SU-DHL-6 (cell line): ENCODE measurements around the gene PIK3CA.
"Not testable (repeated sequence)": the region's sequence is repeated elsewhere in the genome, so short reads cannot be mapped to it uniquely, and the experiment has no call there.

Experiments used
- H2AFZ ChIP-seq: fragments of 200-600 bp; sonication (generic); 2 replicates; pipeline ENCODE4 v1.6.1; 2014; ENCODE audit warnings: low read depth, mild to moderate bottlenecking, moderate library complexity, mixed read lengths, antibody characterized with exemption, low read length; ENCODE audit not compliant: severe bottlenecking
- H3F3A ChIP-seq: fragments of 200-600 bp; shearing (Covaris generic); 2 replicates; pipeline ENCODE4 v1.6.0; 2016; ENCODE audit warnings: antibody characterized with exemption, mild to moderate bottlenecking; ENCODE audit not compliant: insufficient read depth
- H3K27ac ChIP-seq: fragments of 200-600 bp; sonication (generic); 2 replicates; pipeline ENCODE4 v1.5.1; 2016; ENCODE audit warnings: low read depth, mild to moderate bottlenecking, low read length, moderate library complexity, mixed read lengths
- H3K27me3 ChIP-seq: fragments of 200-600 bp; sonication (generic), shearing (Covaris generic); 2 replicates; pipeline ENCODE4 v1.6.0; 2014; ENCODE audit warnings: mild to moderate bottlenecking, low read length
- H3K36me3 ChIP-seq: fragments of 200-600 bp; sonication (generic); 2 replicates; pipeline ENCODE4 v1.6.1; 2014; ENCODE audit warnings: mild to moderate bottlenecking, low read length, mixed read lengths
- H3K4me2 ChIP-seq: fragments of 300-600, 200-600 bp; shearing (Covaris generic), sonication (generic); 2 replicates; pipeline ENCODE4 v1.6.0; 2014; ENCODE audit warnings: low read length, low read depth, mild to moderate bottlenecking; ENCODE audit not compliant: poor library complexity, severe bottlenecking
- H3K4me3 ChIP-seq: fragments of 200-600 bp; sonication (generic); 2 replicates; pipeline ENCODE4 v1.5.1; 2014; ENCODE audit warnings: antibody characterized with exemption, low read length, mild to moderate bottlenecking, mixed read lengths; ENCODE audit not compliant: insufficient read depth, poor library complexity, severe bottlenecking
- H3K79me2 ChIP-seq: fragments of 200-600 bp; sonication (generic); 2 replicates; pipeline ENCODE4 v1.6.1; 2014; ENCODE audit warnings: mild to moderate bottlenecking, low read length, moderate library complexity; ENCODE audit not compliant: insufficient read depth
- H3K9ac ChIP-seq: fragments of 200-600 bp; sonication (generic); 2 replicates; pipeline ENCODE4 v1.7.0; 2014; ENCODE audit warnings: mild to moderate bottlenecking, low read length
- H3K9me2 ChIP-seq: fragments of 200-600 bp; sonication (generic); replicated peaks from 2 replicates; pipeline ENCODE4 v1.6.1; 2014; ENCODE audit warnings: low read length; ENCODE audit not compliant: insufficient read depth
- H3K9me3 ChIP-seq: fragments of 200-600 bp; sonication (generic); 2 replicates; pipeline ENCODE4 v1.6.1; 2014; ENCODE audit warnings: low read length, mixed read lengths; ENCODE audit not compliant: insufficient read depth
- H4K20me1 ChIP-seq: fragments of 200-600 bp; sonication (generic); 2 replicates; pipeline ENCODE4 v1.6.1; 2014; ENCODE audit warnings: low read depth, mild to moderate bottlenecking, antibody characterized with exemption, low read length, moderate library complexity, mixed read lengths
- EZH2phosphoT487 ChIP-seq: fragments of 200-600 bp; sonication (generic), shearing (Covaris generic); conservative IDR thresholded peaks from 2 replicates; pipeline ENCODE4 v1.6.1; 2018; ENCODE audit warnings: mild to moderate bottlenecking, antibody characterized with exemption, low read length, moderate library complexity, mixed read lengths
- TF ChIP-seq, protein P1 (sequence below): fragments of 200-600 bp; sonication (generic); IDR thresholded peaks from one replicate; pipeline ENCODE4 v1.5.1; 2017; ENCODE audit warnings: antibody characterized with exemption, mild to moderate bottlenecking, low read length, moderate library complexity; ENCODE audit not compliant: insufficient read depth, poor library complexity, severe bottlenecking

PIK3CA gene

DNA sequence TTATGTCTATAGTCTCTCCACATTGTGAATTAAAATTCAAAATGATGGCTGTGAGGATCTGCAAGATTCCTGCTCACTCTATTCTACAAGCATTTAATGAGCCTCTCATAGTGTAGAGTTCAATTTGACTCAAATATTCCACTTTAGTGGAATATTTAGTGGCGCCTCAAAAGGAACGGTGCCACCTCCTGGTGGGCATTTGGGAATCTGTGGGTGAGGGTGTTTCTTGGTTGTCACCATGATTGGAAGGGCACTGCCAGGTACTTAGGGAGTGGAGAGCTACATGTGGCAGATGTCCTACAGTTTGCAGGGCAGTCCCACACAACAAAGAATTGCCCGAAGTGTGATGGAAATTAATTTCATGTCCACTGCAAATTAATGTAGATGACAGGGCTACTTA is 124.2 kb downstream of the PIK3CA start:
- Histone ChIP-seq H3K27me3 (no peaks in the 10 kb centered on the region), H3K36me3 (no peaks in the 10 kb centered on the region), H3K4me2 (no peak overlapping the region), H3K4me3 (no peak overlapping the region), H2AFZ (no peak overlapping the region), H3K27ac (no peak overlapping the region), H3K9me2 (no peaks in the 10 kb centered on the region), H4K20me1 (no peaks in the 10 kb centered on the region), H3K9ac (no peak overlapping the region), H3K9me3 (no peaks in the 10 kb centered on the region), H3F3A (no peaks in the 10 kb centered on the region), H3K79me2 (no peaks in the 10 kb centered on the region)
- TF ChIP-seq, protein P1, sequence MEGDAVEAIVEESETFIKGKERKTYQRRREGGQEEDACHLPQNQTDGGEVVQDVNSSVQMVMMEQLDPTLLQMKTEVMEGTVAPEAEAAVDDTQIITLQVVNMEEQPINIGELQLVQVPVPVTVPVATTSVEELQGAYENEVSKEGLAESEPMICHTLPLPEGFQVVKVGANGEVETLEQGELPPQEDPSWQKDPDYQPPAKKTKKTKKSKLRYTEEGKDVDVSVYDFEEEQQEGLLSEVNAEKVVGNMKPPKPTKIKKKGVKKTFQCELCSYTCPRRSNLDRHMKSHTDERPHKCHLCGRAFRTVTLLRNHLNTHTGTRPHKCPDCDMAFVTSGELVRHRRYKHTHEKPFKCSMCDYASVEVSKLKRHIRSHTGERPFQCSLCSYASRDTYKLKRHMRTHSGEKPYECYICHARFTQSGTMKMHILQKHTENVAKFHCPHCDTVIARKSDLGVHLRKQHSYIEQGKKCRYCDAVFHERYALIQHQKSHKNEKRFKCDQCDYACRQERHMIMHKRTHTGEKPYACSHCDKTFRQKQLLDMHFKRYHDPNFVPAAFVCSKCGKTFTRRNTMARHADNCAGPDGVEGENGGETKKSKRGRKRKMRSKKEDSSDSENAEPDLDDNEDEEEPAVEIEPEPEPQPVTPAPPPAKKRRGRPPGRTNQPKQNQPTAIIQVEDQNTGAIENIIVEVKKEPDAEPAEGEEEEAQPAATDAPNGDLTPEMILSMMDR = no peak
- TF ChIP-seq EZH2phosphoT487 = no peak

DNA sequence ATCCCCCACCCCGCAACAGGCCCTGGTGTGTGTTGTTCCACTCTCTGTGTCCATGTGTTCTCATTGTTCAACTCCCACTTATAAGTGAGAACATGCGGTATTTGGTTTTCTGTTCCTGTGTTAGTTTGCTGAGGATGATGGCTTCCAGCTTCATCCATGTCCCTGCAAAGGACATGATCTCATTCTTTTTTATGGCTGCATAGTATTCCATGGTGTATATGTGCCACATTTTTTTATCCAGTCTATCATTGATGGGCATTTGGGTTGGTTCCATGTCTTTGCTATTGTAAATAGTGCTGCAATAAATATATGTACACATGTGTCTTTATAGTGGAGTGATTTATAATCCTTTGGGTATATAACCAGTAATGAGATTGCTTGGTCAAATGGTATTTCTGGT is 126.3 kb downstream of the PIK3CA start:
- H3F3A ChIP-seq, H3K9me2 ChIP-seq, H4K20me1 ChIP-seq, H3K9ac ChIP-seq, H3K36me3 ChIP-seq, H3K27me3 ChIP-seq, H3K27ac ChIP-seq, H3K9me3 ChIP-seq, H3K4me2 ChIP-seq, H2AFZ ChIP-seq, H3K79me2 ChIP-seq, H3K4me3 ChIP-seq: not testable (repeated sequence)

DNA sequence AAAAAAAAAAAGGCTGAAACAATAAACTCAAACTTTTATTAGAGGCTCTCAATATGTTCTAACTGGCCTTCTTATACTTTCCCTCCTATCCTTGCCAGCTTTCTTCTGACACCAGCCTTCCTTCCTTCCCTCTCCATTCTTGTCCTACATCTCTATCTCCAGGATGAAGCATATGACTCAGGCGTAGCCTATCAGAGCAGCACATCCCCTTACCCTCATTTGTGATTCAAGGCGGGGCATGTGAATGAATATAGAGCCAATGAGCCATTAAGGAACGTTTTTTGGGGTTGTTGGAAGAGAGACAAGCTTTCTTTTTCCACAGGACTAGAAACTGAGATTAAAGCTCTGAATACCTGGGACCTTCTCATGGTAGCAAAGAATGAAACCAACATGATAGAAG is 127.8 kb downstream of the PIK3CA start:
- Histone ChIP-seq H3F3A (no peaks in the 10 kb centered on the region), H3K36me3 (no peaks in the 10 kb centered on the region), H3K4me2 (no peak overlapping the region), H3K9ac (no peak overlapping the region), H4K20me1 (no peaks in the 10 kb centered on the region), H3K9me3 (no peaks in the 10 kb centered on the region), H3K27me3 (no peaks in the 10 kb centered on the region), H3K79me2 (no peaks in the 10 kb centered on the region), H3K27ac (no peak overlapping the region), H3K4me3 (no peak overlapping the region), H3K9me2 (no peaks in the 10 kb centered on the region), H2AFZ (no peak overlapping the region)
- TF ChIP-seq, protein P1 = no peak
- TF ChIP-seq EZH2phosphoT487 = no peak

DNA sequence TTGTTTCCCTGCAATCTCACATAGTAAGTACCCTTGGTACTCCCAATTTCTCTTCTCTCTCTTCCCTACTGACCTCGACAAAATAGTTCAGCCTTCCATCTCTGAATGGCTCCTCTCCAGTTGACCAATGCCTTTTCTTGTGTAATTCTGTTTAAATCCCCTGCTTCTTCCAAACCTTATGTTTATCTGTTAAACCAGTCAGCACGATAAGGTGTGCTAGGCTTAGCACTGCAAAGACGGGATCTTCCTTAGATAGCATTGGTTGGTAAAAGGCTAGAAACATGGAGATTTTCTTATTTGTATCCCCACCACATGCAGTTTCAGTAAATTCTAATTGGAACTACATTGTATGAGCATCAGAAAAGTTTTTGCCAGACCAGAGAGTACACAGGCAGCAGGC is 128.6 kb downstream of the PIK3CA start:
- no peak for TF ChIP-seq EZH2phosphoT487
- TF ChIP-seq, protein P1 = no peak

More for the DNA sequence above, 128.6 kb downstream of the PIK3CA start:
- H3K9ac ChIP-seq = no peak overlapping the region
- H3K9me3 ChIP-seq = no peaks in the 10 kb centered on the region
- H3K4me3 ChIP-seq = no peak overlapping the region
- H3K27ac ChIP-seq = no peak overlapping the region
- no peaks in the 10 kb centered on the region for H3K9me2 ChIP-seq
- no peaks in the 10 kb centered on the region for H3K36me3 ChIP-seq
- H3K27me3 ChIP-seq = no peaks in the 10 kb centered on the region
- no peaks in the 10 kb centered on the region for H3K79me2 ChIP-seq
- H4K20me1 ChIP-seq = no peaks in the 10 kb centered on the region
- no peaks in the 10 kb centered on the region for H3F3A ChIP-seq
- H2AFZ ChIP-seq = no peak overlapping the region
- H3K4me2 ChIP-seq = no peak overlapping the region
